B cell (primary cell): ENCODE results near the gene ZNF574. TPM values are rescaled to one million over a fixed set of nuclear protein-coding genes. Genes with fewer than 3 reads are reported as not detected.

Source experiments
- ATAC-seq: fragments of 200-7000 bp; cut with Tn5 transposase; one replicate; pipeline ENCODE4 v1.10.0; 2021; ENCODE audit warnings: low read depth, mild to moderate bottlenecking, moderate number of reproducible peaks, moderate library complexity
- CTCF ChIA-PET: fragments of 350-600 bp; sonication (Branson Sonifier 250); formaldehyde crosslinking; loops from one replicate; lab custom pipeline; 2021; ENCODE audit warnings: antibody characterized with exemption, inconsistent platforms; lab: Charles Lee
- POLR2A ChIA-PET: fragments of 350-600 bp; sonication (Branson Sonifier 250); formaldehyde crosslinking; loops from one replicate; lab custom pipeline; 2021; ENCODE audit warnings: antibody characterized with exemption; lab: Charles Lee
- DNase-seq: peaks from one replicate; pipeline ENCODE4 v3.0.0; 2013
- H2AFZ ChIP-seq: 2 replicates; pipeline ENCODE4 v1.6.1; 2012; ENCODE audit warnings: mild to moderate bottlenecking, low read depth, low read length; ENCODE audit not compliant: insufficient read depth, poor library complexity, severe bottlenecking
- H3K27ac ChIP-seq, 2 donors: 1 replicate in 1 of 2; 2 replicates in 1 of 2; pipeline ENCODE4 v1.5.1; 2012 to 2013; ENCODE audit warnings: low read length in 2 of 2, mild to moderate bottlenecking in 2 of 2, moderate library complexity in 1 of 2
- H3K27me3 ChIP-seq, 4 experiments: fragments of 200-600 bp in 1 of 4; sonication (generic) in 1 of 4; replicated peaks in 1 of 4; 1 replicate in 2 of 4; 2 replicates in 2 of 4; pipeline versions ENCODE4 v1.6.1 to v1.7.0; 2013 to 2016; ENCODE audit warnings: low read length in 3 of 4, mild to moderate bottlenecking in 2 of 4, mixed read lengths in 1 of 4, moderate library complexity in 1 of 4; ENCODE audit not compliant: insufficient read depth in 4 of 4, control insufficient read depth in 3 of 4; ENCODE audit errors: control extremely low read depth in 1 of 4
- H3K36me3 ChIP-seq, 2 experiments: replicated peaks in 1 of 2; 1 replicate in 1 of 2; 2 replicates in 1 of 2; pipeline versions ENCODE4 v1.6.1 to v1.7.1; 2013; ENCODE audit warnings: low read length in 1 of 2; ENCODE audit not compliant: insufficient read depth in 2 of 2, control insufficient read depth in 1 of 2; ENCODE audit errors: control extremely low read depth in 1 of 2, extremely low read depth in 1 of 2
- H3K4me1 ChIP-seq, 2 donors: fragments of 200-600 bp in 1 of 2; sonication (generic) in 1 of 2; 1 replicate in 1 of 2; 2 replicates in 1 of 2; pipeline versions ENCODE4 v1.5.1 to v1.6.1; 2013 to 2017; ENCODE audit warnings: low read length in 2 of 2; ENCODE audit not compliant: control insufficient read depth in 2 of 2, insufficient read depth in 2 of 2
- H3K4me2 ChIP-seq: replicated peaks from 2 replicates; pipeline ENCODE3; 2012; ENCODE audit warnings: mild to moderate bottlenecking, low read depth, low read length; ENCODE audit not compliant: poor library complexity, severe bottlenecking
- H3K4me3 ChIP-seq, 5 experiments: fragments of 200-600 bp in 1 of 5; sonication (generic) in 1 of 5; 1 replicate in 3 of 5; 2 replicates in 2 of 5; pipeline versions ENCODE4 v1.5.1 to v1.7.0; 2011 to 2016; ENCODE audit warnings: low read length in 4 of 5, mild to moderate bottlenecking in 4 of 5, low read depth in 2 of 5, control low read depth in 1 of 5, moderate library complexity in 1 of 5; ENCODE audit not compliant: insufficient read depth in 1 of 5; ENCODE audit errors: control extremely low read depth in 1 of 5, extremely low read depth in 1 of 5
- H3K79me2 ChIP-seq: fragments of 200-600 bp; sonication (generic); one replicate; pipeline ENCODE4 v1.6.0; 2016; ENCODE audit warnings: low read length; ENCODE audit not compliant: control insufficient read depth, insufficient read depth
- H3K9ac ChIP-seq: fragments of 200-600 bp; sonication (generic); 2 replicates; pipeline ENCODE4 v1.6.1; 2017; ENCODE audit warnings: mild to moderate bottlenecking, low read length, moderate library complexity
- H3K9me3 ChIP-seq, 3 donors: one replicate each; pipeline versions ENCODE4 v1.6.1 to v1.7.1; 2013; ENCODE audit warnings: low read length in 2 of 3; ENCODE audit not compliant: control insufficient read depth in 2 of 3, insufficient read depth in 1 of 3; ENCODE audit errors: control extremely low read depth in 1 of 3
- H4K20me1 ChIP-seq: 2 replicates; pipeline ENCODE4 v1.6.0; 2012; ENCODE audit warnings: mild to moderate bottlenecking, low read length; ENCODE audit not compliant: insufficient read depth, control insufficient read depth, poor library complexity, severe bottlenecking
- H3K27ac Mint-ChIP-seq: one replicate; pipeline ENCODE4 v1.8.0; 2021; ENCODE audit warnings: mixed read lengths
- H3K27me3 Mint-ChIP-seq: one replicate; pipeline ENCODE4 v1.8.0; 2021; ENCODE audit warnings: mixed read lengths
- H3K4me1 Mint-ChIP-seq: one replicate; pipeline ENCODE4 v1.8.0; 2021; ENCODE audit warnings: mixed read lengths
- H3K4me3 Mint-ChIP-seq: one replicate; pipeline ENCODE4 v1.8.0; 2021; ENCODE audit warnings: mixed read lengths
- H3K9me3 Mint-ChIP-seq: one replicate; pipeline ENCODE4 v1.8.0; 2022; ENCODE audit warnings: mixed read lengths; ENCODE audit not compliant: insufficient read depth
- CTCF ChIP-seq: fragments of 200-600 bp; IDR thresholded peaks from one replicate; pipeline ENCODE4 v1.8.0; 2022; ENCODE audit warnings: antibody characterized with exemption, mild to moderate bottlenecking
- EZH2 ChIP-seq: IDR thresholded peaks from 2 replicates; pipeline ENCODE4 v1.6.1; 2012; ENCODE audit warnings: borderline replicate concordance, low read depth, mild to moderate bottlenecking, moderate library complexity, low read length; ENCODE audit not compliant: insufficient read depth, poor library complexity, severe bottlenecking
- WGBS: methylation state at CpG from one replicate; pipeline ENCODE4 v1.1.5; 2013; ENCODE audit warnings: missing lambda C conversion rate; ENCODE audit not compliant: insufficient coverage; 5-methylcytosine and 5-hydroxymethylcytosine counted together
- intact Hi-C: fragments of 100-400 bp; cut with micrococcal nuclease; formaldehyde crosslinking; loops from one replicate; pipeline ENCODE4 v1.10.0; 2022
- polyA plus RNA-seq: library from polyadenylated mRNA; depleted of rRNA; stranded (reverse); fragments of >200 nt; gene quantifications from 2 replicates; pipeline ENCODE4 v1.2.3, GENCODE V29; 2012
- total RNA-seq, 2 donors: library from RNA; stranded (reverse); fragments of 120-200 nt in 1 of 2; gene quantifications; 1 replicate in 1 of 2; 2 replicates in 1 of 2; pipeline versions ENCODE4 v1.2.3 to v1.2.4, GENCODE V29; 2013 to 2022

Gene ZNF574
- total and polyA plus RNA-seq, 2 donors (not counting 1 experiment from before 2014, with no cell fraction given), result 27.4 to 29.1 TPM

- Mint-ChIP-seq H3K4me3 (peak overlapping the region; percentile 87), H3K9me3 (no peaks in the 10 kb centered on the region), H3K27ac (peak overlapping the region; percentile 96), H3K4me1 (peaks cover 87% of the 10 kb centered on the region), H3K27me3 (no peaks in the 10 kb centered on the region)
- H2AFZ ChIP-seq, result no peak overlapping the region
- H3K4me2 ChIP-seq, result peak overlapping the region; percentile 90
- ChIA-PET CTCF (interaction anchor here (0.9 to 19.4 kb wide), 11 partner anchors 11 to 316 kb away, joined by 3 to 419 read pairs (median 4); partner anchors contain the start of gene POU2F2), POLR2A (interaction anchor here (0.9 to 3.7 kb wide), 4 partner anchors 8 to 14 kb away, joined by 3 to 36 read pairs (median 4); partner anchors contain the start of gene POU2F2)
- 42% methylated on average over 10 of the region's 17 CpGs for WGBS
- H3K4me3 ChIP-seq, result peak overlapping the region in 4 of 5 experiments; percentile 30 to 62 (median 45)
- peak overlapping the region; percentile 61 for H3K9ac ChIP-seq
- H3K4me1 ChIP-seq, result peaks cover 87 to 100% of the 10 kb centered on the region in 2 donors
- peaks cover 0 to 64% of the 10 kb centered on the region in 2 experiments for H3K36me3 ChIP-seq
- no peaks in the 10 kb centered on the region for H3K9me3 ChIP-seq
- peak overlapping the region; percentile 93 to 96 for H3K27ac ChIP-seq
- H3K79me2 ChIP-seq, result peaks cover 62% of the 10 kb centered on the region
- ATAC-seq, result peak; percentile 45
- no peak for TF ChIP-seq CTCF
- DNase-seq, result no peak
- peaks cover 27% of the 10 kb centered on the region for H4K20me1 ChIP-seq
- H3K27me3 ChIP-seq, result no peaks in the 10 kb centered on the region
- intact Hi-C loops, result loop anchor here (1.0 kb wide), 2 partner anchors 9 kb away; partner anchors contain the start of gene POU2F2
Observed at GRCh38 chr19:42122691-42123607, 47.0 kb downstream of the ZNF574 start.

GRCh38 chr19:42123765-42124164, 47.8 kb downstream of the ZNF574 start:
- Mint-ChIP-seq H3K4me1 (peaks cover 87% of the 10 kb centered on the region), H3K4me3 (peak overlapping the region; percentile 87), H3K27me3 (no peaks in the 10 kb centered on the region), H3K27ac (peak overlapping the region; percentile 96), H3K9me3 (no peaks in the 10 kb centered on the region)
- ATAC-seq (no peak), DNase-seq (no peak)
- ChIA-PET POLR2A (interaction anchor here (0.9 to 3.7 kb wide), 2 partner anchors 9 to 13 kb away, joined by 3 to 36 read pairs; no protein-coding TSS in a partner anchor), CTCF (interaction anchor here (1.0 to 19.4 kb wide), 8 partner anchors 12 to 315 kb away, joined by 3 to 419 read pairs (median 4); partner anchors contain the start of gene POU2F2)
- WGBS, result 100% methylated on average over 1 of the region's 1 CpG
- Histone ChIP-seq H3K79me2 (peaks cover 70% of the 10 kb centered on the region), H3K4me1 (peaks cover 87 to 100% of the 10 kb centered on the region in 2 donors), H3K4me3 (peak overlapping the region in 4 of 5 experiments; percentile 1 to 62 (median 45)), H3K9ac (peak overlapping the region; percentile 61), H3K4me2 (peak overlapping the region; percentile 90), H3K27me3 (no peaks in the 10 kb centered on the region), H2AFZ (no peak overlapping the region), H3K36me3 (peaks cover 0 to 59% of the 10 kb centered on the region in 2 experiments), H4K20me1 (peaks cover 27% of the 10 kb centered on the region), H3K27ac (peak overlapping the region; percentile 93 to 96), H3K9me3 (no peaks in the 10 kb centered on the region)
- TF ChIP-seq EZH2 (no peak), CTCF (no peak)
- intact Hi-C loops, result loop anchor here (1.0 kb wide), 1 partner anchor 9 kb away; the partner anchor contains the start of gene POU2F2
